ENCODE measurements around the gene ACOT11. TPM values are rescaled to one million over a fixed set of nuclear protein-coding genes. Genes with fewer than 3 reads are reported as not detected.

Gene ACOT11
- total and polyA plus RNA-seq, 7 donors: 8.9 to 40.9 (median 22.1) TPM

GRCh38 chr1:54649130-54649898 is 101.3 kb downstream of the ACOT11 start:
- no peak overlapping the region for H3K4me3 ChIP-seq
- no peak for DNase-seq
- H3K36me3 ChIP-seq: peaks cover 0 to 8% (median 0%) of the 10 kb centered on the region in 4 donors
- H3K27ac ChIP-seq: no peak overlapping the region
- TF ChIP-seq EP300 (IDR thresholded peaks at IDR 0.05): no peak
- no peak for TF ChIP-seq POLR2AphosphoS5 (IDR thresholded peaks at IDR 0.05)
- TF ChIP-seq CTCF (IDR thresholded peaks at IDR 0.05): no peak
- no peak for TF ChIP-seq POLR2A (IDR thresholded peaks at IDR 0.05)
- WGBS, 2 donors: 9 to 52% methylated on average over 5 of the region's 5 CpGs
- H3K9me3 ChIP-seq: no peaks in the 10 kb centered on the region
- H3K4me1 ChIP-seq: peaks cover 0 to 19% (median 13%) of the 10 kb centered on the region in 4 donors
- intact Hi-C loops (cut with DNase I): no loop called here
- H3K27me3 ChIP-seq: no peaks in the 10 kb centered on the region

- H3K27me3 ChIP-seq: no peaks in the 10 kb centered on the region
- intact Hi-C loops (cut with DNase I): no loop called here
- H3K27ac ChIP-seq: no peak overlapping the region
- TF ChIP-seq CTCF (IDR thresholded peaks at IDR 0.05) (no peak), EP300 (IDR thresholded peaks at IDR 0.05) (no peak), POLR2AphosphoS5 (IDR thresholded peaks at IDR 0.05) (no peak), POLR2A (IDR thresholded peaks at IDR 0.05) (no peak)
- no peak for DNase-seq
- no peak overlapping the region for H3K4me3 ChIP-seq
- H3K36me3 ChIP-seq: peaks cover 0 to 11% (median 0%) of the 10 kb centered on the region in 4 donors
- H3K9me3 ChIP-seq: no peaks in the 10 kb centered on the region
- 73 to 84% methylated on average over 1 of the region's 1 CpG for WGBS, 2 donors
- peaks cover 0 to 19% (median 13%) of the 10 kb centered on the region in 4 donors for H3K4me1 ChIP-seq
Measured at GRCh38 chr1:54649921-54650320, 101.9 kb downstream of the ACOT11 start.

- TF ChIP-seq POLR2AphosphoS5 (IDR thresholded peaks at IDR 0.05): no peak
- TF ChIP-seq CTCF (IDR thresholded peaks at IDR 0.05): no peak
- no peak for TF ChIP-seq EP300 (IDR thresholded peaks at IDR 0.05)
- TF ChIP-seq POLR2A (IDR thresholded peaks at IDR 0.05): no peak
- no peak for DNase-seq
- 67 to 88% methylated on average over 3 of the region's 3 CpGs for WGBS, 2 donors
- Histone ChIP-seq H3K4me3 (no peak overlapping the region), H3K4me1 (peaks cover 0 to 15% (median 12%) of the 10 kb centered on the region in 4 donors), H3K9me3 (no peaks in the 10 kb centered on the region), H3K27me3 (no peaks in the 10 kb centered on the region), H3K27ac (no peak overlapping the region), H3K36me3 (peaks cover 0 to 11% (median 0%) of the 10 kb centered on the region in 4 donors)
- intact Hi-C loops (cut with DNase I): no loop called here
Measured at GRCh38 chr1:54650417-54650816, 102.4 kb downstream of the ACOT11 start.

- Histone ChIP-seq H3K4me3 (no peak overlapping the region), H3K27ac (no peak overlapping the region), H3K9me3 (no peaks in the 10 kb centered on the region), H3K27me3 (no peaks in the 10 kb centered on the region), H3K36me3 (peaks cover 0 to 11% (median 0%) of the 10 kb centered on the region in 4 donors), H3K4me1 (peaks cover 0 to 3% (median 2%) of the 10 kb centered on the region in 4 donors)
- DNase-seq: no peak
- WGBS, 2 donors: 55 to 76% methylated on average over 3 of the region's 3 CpGs
- TF ChIP-seq EP300 (IDR thresholded peaks at IDR 0.05): no peak
- no peak for TF ChIP-seq POLR2A (IDR thresholded peaks at IDR 0.05)
- TF ChIP-seq CTCF (IDR thresholded peaks at IDR 0.05): no peak
- no peak for TF ChIP-seq POLR2AphosphoS5 (IDR thresholded peaks at IDR 0.05)
- intact Hi-C loops (cut with DNase I): no loop called here
Measured at GRCh38 chr1:54651608-54652007, 103.6 kb downstream of the ACOT11 start.

Data from sigmoid colon (tissue), 7 donors.